Upper lobe of left lung (tissue), 4 donors: Measurements from ENCODE around the gene OTOP1.

Experiments
- EP300 ChIP-seq, 4 donors: sonication (generic); formaldehyde crosslinking; IDR thresholded peaks; one replicate each; pipeline ENCODE4 v1.5.1; 2017; ENCODE audit warnings: antibody characterized with exemption in 4 of 4, control low read depth in 2 of 4
- POLR2A ChIP-seq, 4 donors: fragments of 450-650 bp; IDR thresholded peaks; one replicate each; pipeline ENCODE4 v1.5.1; 2016 to 2017; ENCODE audit warnings: antibody characterized with exemption in 4 of 4, mild to moderate bottlenecking in 2 of 4
- POLR2AphosphoS5 ChIP-seq, 2 donors: sonication (generic); formaldehyde crosslinking; IDR thresholded peaks; one replicate each; pipeline ENCODE4 v1.5.1; 2017; ENCODE audit warnings: antibody characterized with exemption in 2 of 2
- TF ChIP-seq, protein P1 (sequence below), 6 experiments: fragments of 450-650 bp in 4 of 6; fragments of 200-600 bp in 2 of 6; sonication (generic) in 2 of 6; IDR thresholded peaks; one replicate each; pipeline ENCODE4 v1.5.1; 2016 to 2019; ENCODE audit warnings: antibody characterized with exemption in 6 of 6

DNA sequence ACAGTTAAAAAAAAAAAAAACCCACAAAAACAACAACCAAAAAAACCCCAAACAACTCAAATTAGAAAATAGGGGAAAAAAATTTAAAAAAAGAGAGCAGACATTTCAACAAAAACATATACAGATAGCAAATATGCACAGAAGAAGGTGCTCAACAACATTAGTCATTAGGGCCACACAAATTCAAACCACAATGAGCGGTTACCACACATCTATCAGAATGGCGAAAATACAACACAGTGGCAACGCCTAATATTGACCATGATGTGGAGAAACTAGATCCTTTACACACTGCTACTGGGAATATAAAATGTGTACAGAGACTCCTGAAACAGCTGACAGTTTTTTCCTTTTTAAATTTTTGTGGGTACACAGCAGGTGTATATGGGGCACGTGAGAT, 43.8 kb upstream of the OTOP1 start:
- TF ChIP-seq, protein P1, sequence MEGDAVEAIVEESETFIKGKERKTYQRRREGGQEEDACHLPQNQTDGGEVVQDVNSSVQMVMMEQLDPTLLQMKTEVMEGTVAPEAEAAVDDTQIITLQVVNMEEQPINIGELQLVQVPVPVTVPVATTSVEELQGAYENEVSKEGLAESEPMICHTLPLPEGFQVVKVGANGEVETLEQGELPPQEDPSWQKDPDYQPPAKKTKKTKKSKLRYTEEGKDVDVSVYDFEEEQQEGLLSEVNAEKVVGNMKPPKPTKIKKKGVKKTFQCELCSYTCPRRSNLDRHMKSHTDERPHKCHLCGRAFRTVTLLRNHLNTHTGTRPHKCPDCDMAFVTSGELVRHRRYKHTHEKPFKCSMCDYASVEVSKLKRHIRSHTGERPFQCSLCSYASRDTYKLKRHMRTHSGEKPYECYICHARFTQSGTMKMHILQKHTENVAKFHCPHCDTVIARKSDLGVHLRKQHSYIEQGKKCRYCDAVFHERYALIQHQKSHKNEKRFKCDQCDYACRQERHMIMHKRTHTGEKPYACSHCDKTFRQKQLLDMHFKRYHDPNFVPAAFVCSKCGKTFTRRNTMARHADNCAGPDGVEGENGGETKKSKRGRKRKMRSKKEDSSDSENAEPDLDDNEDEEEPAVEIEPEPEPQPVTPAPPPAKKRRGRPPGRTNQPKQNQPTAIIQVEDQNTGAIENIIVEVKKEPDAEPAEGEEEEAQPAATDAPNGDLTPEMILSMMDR (IDR thresholded peaks at IDR 0.05): no peak
- TF ChIP-seq POLR2A (IDR thresholded peaks at IDR 0.05) (no peak), EP300 (IDR thresholded peaks at IDR 0.05) (no peak), POLR2AphosphoS5 (IDR thresholded peaks at IDR 0.05) (no peak)
